HG02840 (cell line): ENCODE results near the gene PLEKHB2.
"Not testable (repeated sequence)": the region's sequence is repeated elsewhere in the genome, so short reads cannot be mapped to it uniquely, and the experiment has no call there.

Source experiments
- ATAC-seq: cut with Tn5 transposase; IDR thresholded peaks from one replicate; pipeline ENCODE4 v1.9.1; 2021; ENCODE audit warnings: mild to moderate bottlenecking, moderate library complexity, moderate number of reproducible peaks; ENCODE audit not compliant: unreplicated experiment, low FRiP score

Gene PLEKHB2

GRCh38 chr2:131132729-131133128, 27.6 kb downstream of the PLEKHB2 start:
- ATAC-seq, result no peak

- ATAC-seq, result no peak
Observed at GRCh38 chr2:131140581-131140980, 35.4 kb downstream of the PLEKHB2 start.

GRCh38 chr2:131142849-131143248, 37.7 kb downstream of the PLEKHB2 start:
- ATAC-seq, result no peak

GRCh38 chr2:131143803-131144202, 38.7 kb downstream of the PLEKHB2 start:
- ATAC-seq, result no peak

- no peak for ATAC-seq
Observed at GRCh38 chr2:131145040-131145439, 39.9 kb downstream of the PLEKHB2 start.

GRCh38 chr2:131146231-131146630, 41.1 kb downstream of the PLEKHB2 start:
- ATAC-seq, result no peak

GRCh38 chr2:131146749-131147148, 41.6 kb downstream of the PLEKHB2 start:
- ATAC-seq, result no peak

GRCh38 chr2:131148426-131148825, 43.3 kb downstream of the PLEKHB2 start:
- ATAC-seq, result no peak

GRCh38 chr2:131150109-131150508, 45.0 kb downstream of the PLEKHB2 start:
- ATAC-seq, result not testable (repeated sequence)

- ATAC-seq, result no peak
Observed at GRCh38 chr2:131151398-131151797, 46.3 kb downstream of the PLEKHB2 start.

- no peak for ATAC-seq
Observed at GRCh38 chr2:131152074-131152473, 46.9 kb downstream of the PLEKHB2 start.

GRCh38 chr2:131153529-131153928, 48.4 kb downstream of the PLEKHB2 start:
- peak; percentile 7 for ATAC-seq

GRCh38 chr2:131154071-131154531, 49.0 kb downstream of the PLEKHB2 start:
- ATAC-seq, result peak; percentile 78

GRCh38 chr2:131154647-131155046, 49.5 kb downstream of the PLEKHB2 start:
- ATAC-seq, result no peak

GRCh38 chr2:131155208-131155855, 50.2 kb downstream of the PLEKHB2 start:
- no peak for ATAC-seq

GRCh38 chr2:131156452-131157149, 51.5 kb downstream of the PLEKHB2 start:
- no peak for ATAC-seq

GRCh38 chr2:131165562-131165961, 60.4 kb downstream of the PLEKHB2 start:
- not testable (repeated sequence) for ATAC-seq

- ATAC-seq, result no peak
Observed at GRCh38 chr2:131168538-131168937, 63.4 kb downstream of the PLEKHB2 start.

- not testable (repeated sequence) for ATAC-seq
Observed at GRCh38 chr2:131178050-131178449, 72.9 kb downstream of the PLEKHB2 start.

- ATAC-seq, result not testable (repeated sequence)
Observed at GRCh38 chr2:131178721-131179418, 73.7 kb downstream of the PLEKHB2 start.

- not testable (repeated sequence) for ATAC-seq
Observed at GRCh38 chr2:131181451-131181850, 76.3 kb downstream of the PLEKHB2 start.
